RWPE1 (cell line): Measurements from ENCODE around the gene TACC2.
A peak's percentile ranks its signal among the peaks of the same experiment; 100 is the strongest.

ENCODE experiments used
- CTCF ChIA-PET: fragments of 350-600 bp; sonication (Branson Sonifier 250); formaldehyde crosslinking; extraction: SDS; loops from one replicate; lab custom pipeline; 2021; lab: Yijun Ruan, JAX
- POLR2A ChIA-PET: fragments of 400-600 bp; formaldehyde crosslinking; extraction: SDS; loops from one replicate; lab custom pipeline; 2020; ENCODE audit warnings: antibody characterized with exemption; ENCODE audit not compliant: low non-redundant PET; lab: Yijun Ruan, JAX
- DNase-seq: peaks from one replicate; pipeline ENCODE4 v3.0.0; 2012; ENCODE audit warnings: low spot score
- H3K27ac ChIP-seq: fragments of 450-650 bp; 2 replicates; pipeline ENCODE4 v1.5.1; 2017
- TF ChIP-seq, protein P1 (sequence below): fragments of 450-650 bp; conservative IDR thresholded peaks from 2 replicates; pipeline ENCODE4 v1.5.1; 2017; ENCODE audit warnings: low read depth, mild to moderate bottlenecking

TACC2 gene

DNA sequence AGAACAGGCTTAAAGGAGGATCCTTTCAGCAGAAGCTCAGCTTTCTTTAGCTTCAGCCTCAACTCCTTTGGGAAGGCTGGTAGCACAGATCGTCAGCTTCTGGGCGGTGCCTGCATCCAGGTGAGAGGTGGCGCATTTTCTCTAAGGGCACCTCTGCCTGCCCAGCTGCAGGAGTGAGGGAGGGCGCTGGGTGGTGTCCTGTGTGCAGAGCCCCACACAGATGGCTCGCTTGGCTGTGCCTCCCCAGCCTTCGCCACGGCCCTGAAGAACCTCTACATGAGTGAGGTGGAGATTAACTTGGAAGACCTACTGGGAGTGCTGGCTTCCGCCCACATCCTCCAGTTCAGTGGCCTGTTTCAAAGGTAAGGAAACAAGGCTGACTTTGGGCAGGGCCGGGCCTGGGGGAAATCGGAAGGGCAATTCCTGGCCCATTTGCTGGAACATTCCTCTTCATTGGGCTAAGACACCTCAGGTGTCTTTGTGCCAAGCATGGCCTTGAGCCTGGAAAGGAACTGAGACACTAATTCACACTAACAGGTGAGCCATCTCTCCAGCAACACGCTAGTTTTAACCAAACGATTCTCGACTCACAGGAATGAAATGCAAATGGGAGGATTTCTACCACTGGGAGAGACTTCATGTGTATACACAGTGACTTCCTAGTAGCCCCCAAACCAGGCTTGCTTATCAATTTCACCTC is 302.0 kb downstream of the TACC2 start:
- CTCF ChIA-PET = interaction anchor here (0.6 to 1.0 kb wide), 2 partner anchors 23 to 127 kb away, joined by 3 to 5 read pairs; no protein-coding TSS in a partner anchor
- DNase-seq = no peak
- POLR2A ChIA-PET = no interaction called here
- TF ChIP-seq, protein P1, sequence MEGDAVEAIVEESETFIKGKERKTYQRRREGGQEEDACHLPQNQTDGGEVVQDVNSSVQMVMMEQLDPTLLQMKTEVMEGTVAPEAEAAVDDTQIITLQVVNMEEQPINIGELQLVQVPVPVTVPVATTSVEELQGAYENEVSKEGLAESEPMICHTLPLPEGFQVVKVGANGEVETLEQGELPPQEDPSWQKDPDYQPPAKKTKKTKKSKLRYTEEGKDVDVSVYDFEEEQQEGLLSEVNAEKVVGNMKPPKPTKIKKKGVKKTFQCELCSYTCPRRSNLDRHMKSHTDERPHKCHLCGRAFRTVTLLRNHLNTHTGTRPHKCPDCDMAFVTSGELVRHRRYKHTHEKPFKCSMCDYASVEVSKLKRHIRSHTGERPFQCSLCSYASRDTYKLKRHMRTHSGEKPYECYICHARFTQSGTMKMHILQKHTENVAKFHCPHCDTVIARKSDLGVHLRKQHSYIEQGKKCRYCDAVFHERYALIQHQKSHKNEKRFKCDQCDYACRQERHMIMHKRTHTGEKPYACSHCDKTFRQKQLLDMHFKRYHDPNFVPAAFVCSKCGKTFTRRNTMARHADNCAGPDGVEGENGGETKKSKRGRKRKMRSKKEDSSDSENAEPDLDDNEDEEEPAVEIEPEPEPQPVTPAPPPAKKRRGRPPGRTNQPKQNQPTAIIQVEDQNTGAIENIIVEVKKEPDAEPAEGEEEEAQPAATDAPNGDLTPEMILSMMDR = no peak
- H3K27ac ChIP-seq = peak overlapping the region; percentile 13; the same call in 1 of the 2 replicates

DNA sequence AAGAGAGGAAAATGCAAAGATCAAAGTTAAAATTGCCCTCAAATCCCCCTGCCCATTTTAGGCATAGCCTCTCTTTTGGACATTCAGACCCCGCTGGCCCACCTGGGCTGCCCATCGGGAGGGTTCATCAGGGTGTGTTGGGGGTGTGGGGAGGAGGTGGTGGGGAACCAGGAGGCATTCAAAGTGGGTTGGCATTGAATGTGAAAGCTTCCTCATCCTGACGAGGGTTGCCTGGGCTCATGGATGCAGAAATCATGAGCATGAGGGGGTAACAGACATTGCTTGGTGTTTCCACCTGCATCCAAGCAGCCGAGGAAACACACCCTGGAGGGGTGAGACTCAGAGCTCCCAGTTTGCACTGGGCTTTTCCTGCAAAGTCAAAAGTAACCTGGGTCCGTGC is 302.8 kb downstream of the TACC2 start:
- CTCF ChIA-PET = interaction anchor here (0.6 to 1.0 kb wide), 2 partner anchors 23 to 126 kb away, joined by 3 to 5 read pairs; no protein-coding TSS in a partner anchor
- no peak overlapping the region for H3K27ac ChIP-seq
- no peak for DNase-seq
- POLR2A ChIA-PET = no interaction called here
- TF ChIP-seq, protein P1 = no peak

DNA sequence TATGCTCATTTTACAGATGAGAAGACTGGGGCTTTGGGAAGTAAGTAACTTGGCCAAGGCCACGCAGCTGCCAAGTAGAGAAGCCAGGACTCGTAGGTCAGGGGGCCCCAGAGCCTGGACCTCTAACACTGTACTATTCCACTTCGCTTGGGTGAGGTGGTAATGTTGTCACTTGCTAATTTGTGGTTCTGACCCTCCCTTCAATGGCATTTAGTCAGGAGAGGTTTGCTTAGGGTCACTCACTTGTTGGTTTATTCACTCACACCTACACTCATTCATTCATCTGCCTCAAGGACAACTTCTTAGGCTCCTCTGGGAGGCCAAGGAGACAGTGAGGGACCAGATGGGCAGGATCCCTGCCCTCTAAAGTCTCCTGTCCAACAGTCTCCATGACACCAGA is 303.4 kb downstream of the TACC2 start:
- DNase-seq = no peak
- TF ChIP-seq, protein P1 = no peak
- H3K27ac ChIP-seq = no peak overlapping the region
- ChIA-PET POLR2A (no interaction called here), CTCF (interaction anchor here (2.4 kb wide), 1 partner anchor 13 kb away, joined by 13 read pairs; no protein-coding TSS in a partner anchor)

GRCh38 chr10:122293156-122293960 is 304.4 kb downstream of the TACC2 start:
- TF ChIP-seq, protein P1 = no peak
- ChIA-PET POLR2A (interaction anchor here (0.7 kb wide), 1 partner anchor 45 kb away, joined by 3 read pairs; no protein-coding TSS in a partner anchor), CTCF (interaction anchor here (0.8 to 2.4 kb wide), 4 partner anchors 14 to 129 kb away, joined by 3 to 13 read pairs (median 7); no protein-coding TSS in a partner anchor)
- H3K27ac ChIP-seq = peak overlapping the region; percentile 82
- no peak for DNase-seq

DNA sequence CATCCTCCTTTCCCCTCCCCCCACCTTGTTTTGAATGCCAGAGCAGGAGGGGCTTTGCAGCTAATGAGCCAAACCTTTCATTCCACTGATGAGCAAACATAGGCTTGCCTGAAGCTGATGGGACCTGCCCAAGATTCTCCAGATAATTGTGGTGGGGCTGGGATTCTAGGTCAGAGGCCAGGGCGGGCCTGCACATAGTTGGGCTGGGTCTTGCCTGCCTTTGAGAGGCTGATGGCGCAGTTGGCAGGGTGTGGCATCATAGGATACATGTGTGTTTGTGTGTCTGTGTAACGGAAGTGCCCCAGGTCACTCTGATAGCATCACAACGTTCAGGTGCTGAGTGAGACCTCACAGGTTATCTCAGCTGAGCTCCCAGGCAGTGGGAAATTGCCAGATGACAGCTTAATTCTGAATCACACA is 305.0 kb downstream of the TACC2 start:
- H3K27ac ChIP-seq = peak overlapping the region; percentile 82
- POLR2A ChIA-PET = interaction anchor here (0.6 to 0.7 kb wide), 2 partner anchors 10 to 44 kb away, joined by 3 read pairs; no protein-coding TSS in a partner anchor
- TF ChIP-seq, protein P1 = no peak
- peak; percentile 85 for DNase-seq
- CTCF ChIA-PET = interaction anchor here (0.8 to 2.4 kb wide), 4 partner anchors 14 to 128 kb away, joined by 3 to 13 read pairs (median 7); no protein-coding TSS in a partner anchor
